Upper lobe of left lung (tissue), 6 donors: ENCODE measurements around the gene TNPO2. TPM values are rescaled to one million over a fixed set of nuclear protein-coding genes. Genes with fewer than 3 reads are reported as not detected.

Experiments
- ATAC-seq, 2 donors: fragments of 200-7000 bp; cut with Tn5 transposase; one replicate each; pipeline ENCODE4 v1.9.1; 2022; ENCODE audit warnings: mild to moderate bottlenecking in 2 of 2, moderate library complexity in 2 of 2; ENCODE audit not compliant: low FRiP score in 2 of 2
- DNase-seq, 2 donors: peaks; one replicate each; pipeline ENCODE4 v3.0.0-alpha.2; 2019 to 2020
- H3K27ac ChIP-seq, 4 donors: fragments of 200-600 bp; sonication (generic); one replicate each; pipeline ENCODE4 v1.5.1; 2016 to 2019
- H3K27me3 ChIP-seq, 4 donors: fragments of 200-600 bp; sonication (generic); one replicate each; pipeline ENCODE4 v1.5.1; 2017 to 2019
- H3K36me3 ChIP-seq, 4 donors: fragments of 200-600 bp; sonication (generic); one replicate each; pipeline ENCODE4 v1.5.1; 2016 to 2019
- H3K4me1 ChIP-seq, 4 donors: fragments of 200-600 bp; sonication (generic); one replicate each; pipeline ENCODE4 v1.5.1; 2018 to 2019
- H3K4me3 ChIP-seq, 4 donors: fragments of 200-600 bp; sonication (generic); one replicate each; pipeline ENCODE4 v1.5.1; 2017 to 2019; ENCODE audit warnings: mild to moderate bottlenecking in 2 of 4, moderate library complexity in 1 of 4
- H3K9me3 ChIP-seq, 4 donors: fragments of 200-600 bp; sonication (generic); one replicate each; pipeline ENCODE4 v1.5.1; 2018 to 2019
- EP300 ChIP-seq, 4 donors: sonication (generic); formaldehyde crosslinking; IDR thresholded peaks; one replicate each; pipeline ENCODE4 v1.5.1; 2017; ENCODE audit warnings: antibody characterized with exemption in 4 of 4, control low read depth in 2 of 4
- POLR2A ChIP-seq, 4 donors: fragments of 450-650 bp; IDR thresholded peaks; one replicate each; pipeline ENCODE4 v1.5.1; 2016 to 2017; ENCODE audit warnings: antibody characterized with exemption in 4 of 4, mild to moderate bottlenecking in 2 of 4
- POLR2AphosphoS5 ChIP-seq, 2 donors: sonication (generic); formaldehyde crosslinking; IDR thresholded peaks; one replicate each; pipeline ENCODE4 v1.5.1; 2017; ENCODE audit warnings: antibody characterized with exemption in 2 of 2
- WGBS, 2 donors: methylation state at CpG; one replicate each; pipeline ENCODE4 v1.1.5; 2017 to 2018; 5-methylcytosine and 5-hydroxymethylcytosine counted together
- total RNA-seq, 6 donors: library from RNA; depleted of rRNA in 4 of 6; stranded (reverse); fragments of >200 nt in 4 of 6; gene quantifications; one replicate each; pipeline versions ENCODE4 v1.1.0 to v1.2.1, GENCODE V29; 2016 to 2021
- TF ChIP-seq, protein P1 (sequence below), 6 experiments: fragments of 450-650 bp in 4 of 6; fragments of 200-600 bp in 2 of 6; sonication (generic) in 2 of 6; IDR thresholded peaks; one replicate each; pipeline ENCODE4 v1.5.1; 2016 to 2019; ENCODE audit warnings: antibody characterized with exemption in 6 of 6
- donor health status: DM: no; HTN: no; CAD: no; lungs with moderate emphysema.
- donor health status: DM: no; HTN: yes; CAD: no; lungs with severe emphysema.

The TNPO2 gene
- total RNA-seq, 6 donors from 2014 or later: 43.5 to 124 (median 46.1) TPM

- Histone ChIP-seq H3K9me3 (peaks cover 0 to 9% (median 3%) of the 10 kb centered on the region in 4 donors), H3K36me3 (peaks cover 9 to 15% (median 14%) of the 10 kb centered on the region in 4 donors), H3K4me3 (no peak within 1 kb of the TSS), H3K4me1 (peaks cover 0 to 12% (median 6%) of the 10 kb centered on the region in 4 donors), H3K27me3 (no peaks in the 10 kb centered on the region), H3K27ac (no peak within 1 kb of the TSS)
- WGBS, 2 donors: 46 to 47% methylated on average over 9 to 14 of the region's 14 CpGs
- TF ChIP-seq POLR2AphosphoS5 (IDR thresholded peaks at IDR 0.05) (no peak), EP300 (IDR thresholded peaks at IDR 0.05) (no peak), POLR2A (IDR thresholded peaks at IDR 0.05) (no peak)
- TF ChIP-seq, protein P1, sequence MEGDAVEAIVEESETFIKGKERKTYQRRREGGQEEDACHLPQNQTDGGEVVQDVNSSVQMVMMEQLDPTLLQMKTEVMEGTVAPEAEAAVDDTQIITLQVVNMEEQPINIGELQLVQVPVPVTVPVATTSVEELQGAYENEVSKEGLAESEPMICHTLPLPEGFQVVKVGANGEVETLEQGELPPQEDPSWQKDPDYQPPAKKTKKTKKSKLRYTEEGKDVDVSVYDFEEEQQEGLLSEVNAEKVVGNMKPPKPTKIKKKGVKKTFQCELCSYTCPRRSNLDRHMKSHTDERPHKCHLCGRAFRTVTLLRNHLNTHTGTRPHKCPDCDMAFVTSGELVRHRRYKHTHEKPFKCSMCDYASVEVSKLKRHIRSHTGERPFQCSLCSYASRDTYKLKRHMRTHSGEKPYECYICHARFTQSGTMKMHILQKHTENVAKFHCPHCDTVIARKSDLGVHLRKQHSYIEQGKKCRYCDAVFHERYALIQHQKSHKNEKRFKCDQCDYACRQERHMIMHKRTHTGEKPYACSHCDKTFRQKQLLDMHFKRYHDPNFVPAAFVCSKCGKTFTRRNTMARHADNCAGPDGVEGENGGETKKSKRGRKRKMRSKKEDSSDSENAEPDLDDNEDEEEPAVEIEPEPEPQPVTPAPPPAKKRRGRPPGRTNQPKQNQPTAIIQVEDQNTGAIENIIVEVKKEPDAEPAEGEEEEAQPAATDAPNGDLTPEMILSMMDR (IDR thresholded peaks at IDR 0.05): no peak
- DNase-seq (no peak), ATAC-seq (no peak)
Measured at GRCh38 chr19:12751635-12752034, 27.9 kb upstream of the TNPO2 start, which contains the start of gene BEST2. BEST2 (plus strand) TSS chr19:12751791; CDS start chr19:12752593, 802 bp downstream.

DNA sequence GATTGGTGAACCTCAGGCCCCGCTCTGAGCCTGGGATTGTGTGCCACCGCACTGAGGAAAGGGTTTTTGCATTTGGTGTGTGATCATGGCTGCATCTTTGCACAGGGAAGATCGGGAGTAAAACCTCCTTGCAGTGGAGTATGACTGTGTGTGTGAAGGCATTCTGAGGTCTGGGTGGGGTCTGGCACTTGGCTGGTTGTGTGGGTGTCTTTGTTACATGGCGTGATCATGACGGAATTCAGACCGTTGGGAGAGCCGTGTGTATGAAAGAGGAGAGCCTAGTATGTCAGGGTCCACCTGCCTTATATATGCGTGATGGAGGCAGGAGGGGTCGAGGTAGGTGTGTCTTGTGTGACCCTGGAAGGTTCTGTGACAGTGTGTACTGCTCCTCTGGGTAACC lies 27.1 kb upstream of the TNPO2 start:
- Histone ChIP-seq H3K4me3 (no peak overlapping the region), H3K36me3 (peaks cover 13 to 23% (median 22%) of the 10 kb centered on the region in 4 donors), H3K27ac (no peak overlapping the region), H3K4me1 (peaks cover 0 to 12% (median 6%) of the 10 kb centered on the region in 4 donors), H3K9me3 (peaks cover 0 to 9% (median 3%) of the 10 kb centered on the region in 4 donors), H3K27me3 (no peaks in the 10 kb centered on the region)
- no peak for ATAC-seq
- DNase-seq: no peak
- 65 to 78% methylated on average over 9 of the region's 9 CpGs for WGBS, 2 donors
- TF ChIP-seq POLR2AphosphoS5 (IDR thresholded peaks at IDR 0.05) (no peak), POLR2A (IDR thresholded peaks at IDR 0.05) (no peak), EP300 (IDR thresholded peaks at IDR 0.05) (no peak)
- TF ChIP-seq, protein P1 (IDR thresholded peaks at IDR 0.05): no peak

DNA sequence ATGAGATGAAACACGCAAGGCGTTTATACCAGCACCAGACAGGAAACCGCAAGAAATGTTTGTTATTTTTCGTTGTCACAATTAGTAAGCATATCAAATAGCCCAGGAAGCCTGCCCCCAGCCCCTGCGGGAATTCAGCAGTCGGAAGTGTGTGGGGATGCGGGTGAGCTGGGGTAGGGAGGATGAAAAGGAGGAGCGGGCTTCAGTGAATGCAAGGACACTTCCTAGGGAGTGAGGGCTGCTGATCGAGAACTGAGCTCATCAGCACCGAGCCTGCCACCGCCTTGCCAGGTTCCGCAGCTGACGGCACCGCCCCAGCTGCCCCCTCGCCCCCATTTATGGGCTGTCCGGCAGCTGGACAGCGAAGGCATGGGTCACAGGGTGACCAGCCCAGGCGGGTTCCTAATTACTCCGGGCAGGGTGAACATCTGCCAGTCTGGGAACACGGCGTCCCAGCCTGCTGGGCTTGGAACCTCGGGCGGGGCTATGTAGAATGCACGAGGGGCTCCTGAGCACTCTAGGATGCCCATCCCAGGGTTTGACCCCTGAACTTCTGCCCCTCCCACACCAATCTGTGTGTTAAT lies 26.3 kb upstream of the TNPO2 start:
- TF ChIP-seq POLR2AphosphoS5 (IDR thresholded peaks at IDR 0.05) (peak in 1 of 2 donors; percentile 28), EP300 (IDR thresholded peaks at IDR 0.05) (no peak)
- Histone ChIP-seq H3K36me3 (peaks cover 18 to 31% (median 30%) of the 10 kb centered on the region in 4 donors), H3K27ac (no peak overlapping the region), H3K27me3 (no peaks in the 10 kb centered on the region), H3K4me3 (no peak overlapping the region), H3K9me3 (peaks cover 0 to 9% (median 3%) of the 10 kb centered on the region in 4 donors), H3K4me1 (peaks cover 0 to 12% (median 6%) of the 10 kb centered on the region in 4 donors)
- ATAC-seq: no peak
- peak in 1 of 2 donors; percentile 64 for DNase-seq
- 21 to 41% methylated on average over 17 to 24 of the region's 24 CpGs for WGBS, 2 donors

DNA sequence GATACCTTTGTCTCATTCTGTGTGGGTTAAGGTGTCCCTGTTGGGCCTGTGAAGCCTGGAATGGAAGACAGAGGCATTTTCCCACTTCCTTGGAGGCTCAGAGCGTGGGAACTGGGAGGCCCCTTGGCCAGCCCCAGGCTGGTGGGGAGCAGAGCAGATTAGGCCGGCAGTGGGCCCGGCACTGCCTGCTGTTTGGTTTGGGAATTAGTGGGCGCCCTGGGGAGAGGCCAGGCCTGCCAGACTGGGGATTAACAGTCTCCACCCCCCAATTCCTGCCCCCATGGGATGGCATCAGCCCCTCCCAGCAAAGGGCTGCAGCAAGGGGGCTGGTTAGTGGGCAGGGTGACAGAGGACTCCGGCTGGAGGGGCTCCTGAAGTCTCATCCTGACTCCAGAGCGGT lies 24.8 kb upstream of the TNPO2 start:
- Histone ChIP-seq H3K9me3 (peaks cover 0 to 9% (median 3%) of the 10 kb centered on the region in 4 donors), H3K4me1 (peaks cover 0 to 12% (median 6%) of the 10 kb centered on the region in 4 donors), H3K36me3 (peaks cover 18 to 42% (median 36%) of the 10 kb centered on the region in 4 donors), H3K27me3 (no peaks in the 10 kb centered on the region), H3K27ac (no peak overlapping the region), H3K4me3 (no peak overlapping the region)
- WGBS, 2 donors: 92 to 100% methylated on average over 1 to 6 of the region's 6 CpGs
- ATAC-seq (no peak), DNase-seq (no peak)
- TF ChIP-seq POLR2A (IDR thresholded peaks at IDR 0.05) (no peak), POLR2AphosphoS5 (IDR thresholded peaks at IDR 0.05) (no peak), EP300 (IDR thresholded peaks at IDR 0.05) (no peak)
- TF ChIP-seq, protein P1 (IDR thresholded peaks at IDR 0.05): no peak

DNA sequence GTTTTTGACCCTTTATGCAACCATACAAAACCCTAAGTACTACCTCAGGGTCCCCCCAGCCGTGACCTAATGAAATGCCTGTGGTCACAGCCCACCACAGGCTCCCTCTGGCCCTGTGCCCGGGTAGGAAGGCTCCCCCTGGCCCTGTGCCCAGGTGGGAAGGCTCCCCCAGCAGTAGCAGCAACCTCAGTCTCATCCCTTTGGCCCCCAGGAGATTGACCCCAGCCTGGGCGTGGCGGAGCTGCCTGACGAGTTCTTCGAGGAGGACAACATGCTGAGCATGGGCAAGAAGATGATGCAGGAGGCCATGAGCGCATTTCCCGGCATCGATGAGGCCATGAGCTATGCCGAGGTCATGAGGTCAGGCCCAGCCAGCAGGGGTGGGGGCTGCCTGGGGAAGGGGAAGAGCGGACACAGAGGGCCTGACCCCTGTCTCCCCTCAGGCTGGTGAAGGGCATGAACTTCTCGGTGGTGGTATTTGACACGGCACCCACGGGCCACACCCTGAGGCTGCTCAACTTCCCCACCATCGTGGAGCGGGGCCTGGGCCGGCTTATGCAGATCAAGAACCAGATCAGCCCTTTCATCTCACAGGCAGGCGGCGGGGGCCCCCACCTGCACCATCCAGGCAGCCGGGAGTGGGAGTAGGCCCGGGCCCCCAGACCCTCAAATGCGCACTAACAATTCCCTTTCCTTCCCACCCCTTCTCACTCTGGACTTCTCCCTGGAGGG lies 21.6 kb upstream of the TNPO2 start:
- H3K36me3 ChIP-seq: peaks cover 18 to 70% (median 58%) of the 10 kb centered on the region in 4 donors
- no peaks in the 10 kb centered on the region for H3K27me3 ChIP-seq
- H3K4me1 ChIP-seq: peaks cover 0 to 10% (median 6%) of the 10 kb centered on the region in 4 donors
- TF ChIP-seq POLR2AphosphoS5 (IDR thresholded peaks at IDR 0.05) (no peak), EP300 (IDR thresholded peaks at IDR 0.05) (no peak), POLR2A (IDR thresholded peaks at IDR 0.05) (no peak)
- TF ChIP-seq, protein P1 (IDR thresholded peaks at IDR 0.05): no peak
- peaks cover 0 to 9% (median 3%) of the 10 kb centered on the region in 4 donors for H3K9me3 ChIP-seq
- peak in 1 of 2 donors; percentile 63 for DNase-seq
- H3K4me3 ChIP-seq: no peak overlapping the region
- ATAC-seq: no peak
- no peak overlapping the region for H3K27ac ChIP-seq
- 85 to 90% methylated on average over 13 to 22 of the region's 22 CpGs for WGBS, 2 donors
